Hematopoietic multipotent progenitor cell treated with erythropoietin and hydrocortisone succinate and interleukin-3 and kit ligand, for 4 days (in vitro differentiated cells): Measurements from ENCODE around the gene MAP3K14.
A peak's percentile ranks its signal among the peaks of the same experiment; 100 is the strongest.

Experiments used
- DNase-seq: peaks from one replicate; pipeline ENCODE4 v3.0.0-alpha.2; 2015

MAP3K14 gene

DNA sequence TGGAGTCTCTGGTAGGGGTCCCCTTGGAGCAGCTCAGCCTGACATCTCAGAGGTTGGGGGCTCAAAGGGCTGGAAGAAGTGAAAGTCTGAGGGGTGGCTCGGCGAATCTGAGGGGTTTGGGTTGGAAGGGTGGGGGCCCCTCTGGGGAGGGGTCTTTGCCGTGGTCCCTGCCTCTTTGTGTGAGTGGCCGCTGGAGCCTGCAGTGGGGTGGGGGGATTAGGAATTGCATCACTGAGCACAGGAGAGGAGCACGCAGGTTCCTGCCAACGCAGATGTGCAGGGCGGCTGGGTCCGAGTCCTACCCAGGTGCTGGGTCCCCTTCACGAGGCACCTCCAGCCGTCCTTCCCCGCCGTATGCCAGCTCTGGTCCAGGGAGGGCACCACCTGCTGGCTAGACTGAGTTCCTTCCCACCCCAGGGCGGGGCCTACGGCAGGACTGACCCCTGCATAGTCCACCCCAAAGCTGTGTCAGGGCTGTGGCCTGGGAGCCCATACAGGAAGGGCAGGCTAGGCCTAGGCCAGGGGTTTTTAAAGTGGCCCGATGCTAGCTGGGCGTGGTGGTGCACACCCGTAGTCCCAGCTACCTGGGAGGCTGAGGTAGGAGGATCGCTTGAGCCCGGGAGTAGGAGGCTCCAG is 85.2 kb downstream of the MAP3K14 start:
- peak; percentile 54 for DNase-seq

DNA sequence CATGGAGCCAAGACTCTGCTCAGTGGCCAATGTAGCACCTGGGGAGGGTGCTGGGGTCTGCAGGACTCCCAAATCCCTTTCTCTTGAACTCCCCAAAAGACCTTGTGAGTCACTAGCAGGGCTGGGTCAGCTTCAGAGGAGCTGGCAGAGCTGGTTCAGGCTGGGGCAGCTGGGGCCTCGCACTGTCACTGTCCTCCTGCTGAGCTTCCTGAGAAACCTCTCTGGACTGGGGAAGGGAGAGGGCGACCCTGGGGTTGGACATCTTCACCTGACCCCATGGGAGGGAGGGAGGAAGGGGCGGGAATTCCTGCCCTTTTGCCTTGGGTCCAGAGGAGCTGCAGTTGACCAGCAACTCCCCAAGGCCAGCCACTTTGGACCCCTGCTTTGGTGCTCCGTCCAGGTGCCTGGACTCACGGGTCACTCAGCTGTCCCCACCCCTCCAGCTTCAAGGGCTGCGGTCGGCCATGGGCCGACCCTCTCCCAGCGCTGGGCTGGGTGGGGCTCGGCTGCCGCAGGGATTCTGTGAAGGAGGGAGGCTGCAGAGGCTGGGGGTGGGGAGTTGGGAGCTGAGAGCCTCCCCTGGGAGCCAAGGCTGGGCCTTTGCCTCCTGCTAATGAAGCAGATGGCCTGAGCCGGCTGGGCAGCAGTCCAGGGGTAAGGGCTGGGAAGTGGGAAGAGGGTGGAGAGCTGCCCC is 85.9 kb downstream of the MAP3K14 start:
- DNase-seq: no peak

DNA sequence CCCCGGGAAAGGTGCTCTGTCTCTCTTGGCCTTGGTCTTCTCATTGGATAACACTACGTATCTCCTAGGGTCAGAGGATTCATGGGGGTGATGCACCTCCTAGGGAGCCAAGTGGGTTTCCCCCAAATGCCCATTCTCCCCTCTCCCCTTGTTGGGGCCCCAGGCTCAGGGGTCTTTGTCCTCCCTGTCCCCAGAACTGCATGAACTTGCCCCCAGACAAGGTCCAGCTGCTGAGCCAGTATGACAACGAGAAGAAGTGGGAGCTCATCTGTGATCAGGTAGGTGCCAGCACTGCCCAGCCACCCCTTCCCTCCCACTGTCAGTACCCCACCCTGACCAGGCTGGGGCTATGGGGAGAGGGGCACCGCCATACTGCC is 86.4 kb downstream of the MAP3K14 start:
- no peak for DNase-seq

GRCh38 chr17:45229681-45230409 is 87.0 kb downstream of the MAP3K14 start:
- no peak for DNase-seq

DNA sequence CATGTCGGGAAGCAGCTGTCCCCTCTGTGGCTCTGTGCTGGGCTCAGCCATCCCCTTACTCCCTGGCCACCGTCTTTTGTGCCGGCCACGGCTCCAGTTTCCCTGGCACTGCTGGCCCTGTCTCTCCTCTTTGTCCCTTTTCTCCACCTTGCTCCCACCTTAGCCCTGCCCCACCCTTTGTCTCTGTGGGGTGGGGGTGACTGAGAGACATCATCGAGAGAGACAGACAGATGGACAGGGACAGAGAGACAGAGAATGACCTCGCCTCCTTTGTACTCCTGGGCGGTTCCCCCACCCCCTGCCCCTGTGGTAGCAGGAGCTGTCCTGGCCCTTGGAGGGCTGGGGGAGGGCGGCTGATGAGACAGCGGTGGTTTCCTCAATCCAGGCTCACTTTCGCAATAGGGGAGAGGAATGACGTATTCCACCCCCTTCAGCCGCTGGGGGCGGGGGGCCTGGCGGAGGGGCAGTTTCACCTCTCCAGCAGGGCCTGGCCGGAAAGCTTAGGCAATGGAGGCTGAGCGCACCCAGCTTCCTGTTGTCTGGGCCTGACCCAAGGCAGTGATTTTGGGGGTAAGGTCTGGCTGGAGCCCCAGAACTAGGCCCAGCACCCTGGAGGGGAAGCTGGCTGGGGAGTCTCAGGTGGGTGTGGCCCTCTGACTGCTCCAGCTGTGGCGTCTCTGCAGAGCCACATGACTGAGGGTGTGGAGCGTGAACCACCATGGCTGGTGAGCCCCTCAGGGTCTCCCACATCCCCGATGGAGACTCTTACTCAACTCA is 87.9 kb downstream of the MAP3K14 start:
- peak; percentile 93 for DNase-seq

DNA sequence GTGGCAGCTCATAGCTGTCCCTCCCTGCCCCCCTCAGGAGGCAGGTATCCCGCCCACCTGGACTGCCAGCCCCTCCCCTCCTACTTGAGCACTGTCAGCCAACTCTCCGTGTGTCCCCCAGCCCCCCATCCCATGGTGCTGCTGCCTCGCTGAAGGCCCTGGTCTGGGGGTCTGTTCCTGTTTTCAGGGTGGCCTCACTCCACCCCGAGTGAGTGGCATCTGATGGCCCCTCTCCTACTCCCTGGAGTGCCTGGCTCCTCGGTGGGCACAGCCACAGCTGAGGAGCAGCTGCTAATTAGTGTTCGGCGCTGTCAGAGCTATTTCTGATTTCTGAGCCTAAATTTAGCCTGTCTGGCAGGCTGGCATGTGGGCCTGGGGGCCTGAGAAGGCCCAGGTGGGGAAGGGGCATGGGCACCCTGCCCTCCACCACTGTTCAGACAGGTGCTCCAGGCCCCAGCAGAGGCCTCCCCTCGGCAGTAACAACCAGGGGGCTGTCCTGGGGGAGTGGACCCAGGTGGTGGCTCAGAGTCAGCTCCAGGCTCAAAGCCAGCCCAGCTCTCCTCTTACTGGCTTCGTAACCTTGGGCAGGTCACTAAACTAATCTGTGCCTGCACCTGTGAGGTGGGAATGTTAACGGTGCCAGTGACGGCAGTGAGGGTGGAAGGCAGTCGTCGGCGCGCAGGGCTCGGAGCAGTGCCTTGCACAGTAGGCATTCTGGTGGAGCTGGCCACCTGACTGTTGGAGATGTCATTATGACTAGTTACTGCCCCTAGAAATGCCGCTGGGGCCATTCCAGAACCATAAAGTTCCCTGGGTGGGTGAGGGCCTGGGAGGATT is 88.7 kb downstream of the MAP3K14 start:
- peak; percentile 73 for DNase-seq

DNA sequence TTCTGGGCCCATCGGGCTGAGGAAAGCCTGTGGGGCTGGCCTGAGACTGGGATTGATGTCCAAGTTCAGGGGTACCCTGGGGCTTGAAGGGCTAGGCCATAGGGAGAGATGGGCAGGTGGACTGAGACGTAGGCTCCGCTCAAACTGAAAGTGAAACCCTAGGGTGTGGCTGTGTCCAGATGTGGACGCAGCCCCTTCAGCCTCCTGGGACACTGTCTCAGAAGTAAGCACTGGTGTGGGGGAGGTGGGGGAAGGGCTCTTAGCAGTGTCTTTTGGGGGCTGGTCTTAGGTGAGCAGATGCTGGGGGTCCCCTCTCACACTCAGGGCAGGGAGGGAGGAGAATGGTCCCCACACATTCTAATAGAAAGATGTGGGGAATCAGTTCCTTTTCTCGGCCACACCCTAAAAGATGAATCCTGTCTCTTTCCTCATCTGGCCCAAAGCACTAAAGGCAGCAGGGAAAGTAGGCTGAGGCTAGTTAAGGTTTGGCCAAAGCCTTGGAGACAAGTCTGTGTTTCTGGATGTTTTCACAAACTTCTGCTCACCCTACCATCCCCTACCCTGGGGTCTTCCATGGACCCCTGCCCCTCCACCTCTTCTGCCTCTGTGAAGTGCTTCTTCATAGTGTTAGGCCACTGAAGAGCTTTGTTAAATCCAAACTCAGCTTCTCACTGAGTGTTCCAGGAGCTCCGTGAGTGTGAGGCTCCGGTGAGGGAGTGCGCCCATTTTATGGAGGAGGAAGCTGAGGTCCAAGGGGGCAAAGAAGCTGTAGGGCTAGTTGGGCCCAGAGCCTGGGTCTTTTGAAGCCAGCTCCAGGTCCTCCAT is 89.5 kb downstream of the MAP3K14 start:
- peak; percentile 58 for DNase-seq

GRCh38 chr17:45226576-45226975 is 90.2 kb downstream of the MAP3K14 start:
- no peak for DNase-seq

DNA sequence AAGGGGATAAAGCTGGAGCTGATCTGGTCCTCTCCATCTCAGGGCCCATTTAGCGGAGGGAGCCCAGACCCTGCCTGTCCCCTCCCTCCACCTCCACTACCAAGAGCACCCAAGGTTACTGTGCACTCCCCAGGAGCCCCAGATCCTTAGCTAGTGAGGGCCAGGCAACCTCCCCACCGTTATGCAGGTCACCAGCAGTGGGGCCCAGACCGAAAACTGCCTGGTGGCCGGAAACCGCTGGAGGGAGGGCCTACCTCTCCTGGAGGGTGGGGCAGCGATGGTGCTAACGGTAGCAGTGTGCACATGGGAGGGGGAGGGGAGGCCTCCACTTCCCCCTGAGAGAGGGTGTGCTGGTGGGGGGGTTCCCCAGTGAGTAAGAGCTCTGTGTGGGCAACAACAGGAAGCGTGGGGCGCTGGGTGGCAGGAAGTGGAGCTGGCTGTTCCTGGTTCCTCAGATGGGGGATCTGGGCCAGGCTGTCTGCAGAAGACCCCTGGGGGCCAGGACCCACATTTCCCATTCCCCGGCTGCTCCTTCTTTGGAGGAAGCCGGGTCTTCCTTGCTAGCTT is 90.8 kb downstream of the MAP3K14 start:
- DNase-seq: peak; percentile 99

DNA sequence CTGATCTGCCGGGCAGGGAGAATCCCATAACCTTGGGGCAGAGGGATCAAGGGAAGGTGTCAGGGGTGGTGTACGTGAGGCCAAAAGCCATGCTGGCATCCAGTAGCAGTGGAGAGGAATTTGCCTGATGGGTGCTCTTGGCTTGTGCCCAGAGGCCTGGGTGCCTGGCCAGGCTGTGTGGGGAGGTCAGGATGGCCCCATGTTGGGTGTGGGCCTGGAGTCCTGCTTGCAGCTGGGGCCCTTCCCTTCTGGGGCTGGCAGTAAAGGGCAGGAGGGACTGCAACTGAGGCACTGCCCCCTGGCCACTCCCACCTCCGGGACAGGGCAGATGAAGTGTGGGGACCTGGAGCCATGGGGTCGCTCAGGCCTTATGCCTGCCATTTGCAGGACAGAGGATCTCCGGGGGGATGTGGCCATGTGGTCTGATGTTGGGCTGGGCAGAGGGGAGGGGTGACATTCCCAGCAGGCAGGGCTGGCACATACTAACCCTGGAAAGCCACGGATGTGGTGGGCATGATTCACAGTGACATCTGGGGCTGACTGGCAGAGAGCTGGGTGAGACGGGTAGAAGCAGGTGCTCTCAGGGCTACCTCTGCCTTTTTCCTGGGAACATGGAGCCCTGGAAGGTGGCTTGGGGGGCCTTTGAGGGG is 91.6 kb downstream of the MAP3K14 start:
- peak; percentile 54 for DNase-seq

GRCh38 chr17:45224671-45225050 is 92.2 kb downstream of the MAP3K14 start:
- no peak for DNase-seq

DNA sequence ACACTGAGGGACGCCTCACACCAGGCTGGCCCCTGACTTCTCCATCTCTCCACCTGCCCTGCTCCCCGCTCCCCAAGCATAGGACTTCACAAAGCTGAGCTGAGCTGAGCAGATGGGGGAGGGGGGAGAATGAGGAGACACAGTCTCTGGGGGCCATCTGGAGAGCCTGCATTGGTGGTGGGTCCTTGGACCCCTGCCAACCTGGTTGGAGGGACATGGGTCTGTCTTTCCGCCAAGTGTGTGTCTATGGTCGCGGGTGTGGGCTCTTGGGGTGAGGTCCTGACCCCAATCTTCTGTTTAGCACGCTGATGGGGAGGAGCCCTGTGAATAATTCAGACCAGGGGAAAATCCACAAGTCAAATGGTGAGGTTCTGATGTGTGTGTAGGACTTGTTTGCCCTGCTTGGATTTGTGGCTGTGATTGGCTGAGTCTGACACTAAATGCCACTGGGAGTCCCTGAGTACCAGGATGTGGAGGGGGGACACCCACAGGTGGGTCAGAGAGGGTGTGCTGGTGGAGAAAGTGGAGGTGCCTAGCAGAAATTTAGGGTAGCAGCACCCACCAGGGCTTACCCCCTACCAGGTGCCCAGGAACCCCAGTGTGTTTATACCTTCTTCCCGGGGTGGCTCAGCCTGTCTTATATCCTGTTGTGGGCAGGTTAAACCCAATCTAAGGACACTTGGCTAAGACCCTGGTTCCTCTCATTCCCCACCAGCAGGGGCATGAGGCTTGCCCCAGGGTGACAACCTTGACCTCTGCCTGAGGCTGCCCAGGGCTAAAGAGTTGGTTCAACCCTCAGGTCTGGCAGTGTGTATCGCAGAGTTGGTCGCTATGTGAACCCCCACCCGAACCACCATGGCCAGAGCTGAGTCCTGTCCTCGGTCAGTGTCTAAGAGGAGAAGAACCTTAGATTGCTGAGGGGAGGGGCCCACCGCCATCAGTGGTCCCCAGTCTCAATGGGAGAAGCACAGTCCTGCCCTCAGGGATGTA is 93.0 kb downstream of the MAP3K14 start:
- peak; percentile 48 for DNase-seq

DNA sequence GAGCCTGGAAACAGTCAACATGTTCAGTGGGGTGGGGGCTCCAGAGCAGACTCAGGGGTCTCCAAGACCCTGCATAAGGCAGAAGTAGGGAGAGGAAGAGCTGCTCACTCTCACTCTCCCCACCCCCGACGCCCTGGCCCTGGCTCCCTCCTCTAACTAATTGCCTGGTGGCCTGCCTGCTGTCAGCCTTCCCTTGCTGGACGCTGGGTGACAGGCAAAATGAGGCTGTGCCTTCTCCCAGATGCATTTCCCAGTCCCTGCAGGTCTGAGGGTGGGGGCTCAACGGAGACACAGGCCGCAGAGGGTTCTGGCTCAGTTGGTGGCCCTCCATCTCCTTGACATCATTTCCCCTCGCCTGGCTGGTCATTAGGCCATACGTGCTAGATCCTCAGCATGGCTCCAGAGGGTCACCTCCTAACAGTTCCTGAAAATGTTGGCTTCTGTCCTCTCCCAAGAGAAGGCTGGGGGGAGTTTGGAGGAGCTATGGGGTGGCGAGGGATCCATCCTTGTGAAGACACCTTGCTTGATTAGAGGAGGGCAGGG is 93.8 kb downstream of the MAP3K14 start:
- DNase-seq: peak; percentile 38

- DNase-seq: peak; percentile 84
Measured at GRCh38 chr17:45222289-45222995, 94.4 kb downstream of the MAP3K14 start.

- DNase-seq: no peak
Measured at GRCh38 chr17:45222014-45222288, 94.9 kb downstream of the MAP3K14 start.

DNA sequence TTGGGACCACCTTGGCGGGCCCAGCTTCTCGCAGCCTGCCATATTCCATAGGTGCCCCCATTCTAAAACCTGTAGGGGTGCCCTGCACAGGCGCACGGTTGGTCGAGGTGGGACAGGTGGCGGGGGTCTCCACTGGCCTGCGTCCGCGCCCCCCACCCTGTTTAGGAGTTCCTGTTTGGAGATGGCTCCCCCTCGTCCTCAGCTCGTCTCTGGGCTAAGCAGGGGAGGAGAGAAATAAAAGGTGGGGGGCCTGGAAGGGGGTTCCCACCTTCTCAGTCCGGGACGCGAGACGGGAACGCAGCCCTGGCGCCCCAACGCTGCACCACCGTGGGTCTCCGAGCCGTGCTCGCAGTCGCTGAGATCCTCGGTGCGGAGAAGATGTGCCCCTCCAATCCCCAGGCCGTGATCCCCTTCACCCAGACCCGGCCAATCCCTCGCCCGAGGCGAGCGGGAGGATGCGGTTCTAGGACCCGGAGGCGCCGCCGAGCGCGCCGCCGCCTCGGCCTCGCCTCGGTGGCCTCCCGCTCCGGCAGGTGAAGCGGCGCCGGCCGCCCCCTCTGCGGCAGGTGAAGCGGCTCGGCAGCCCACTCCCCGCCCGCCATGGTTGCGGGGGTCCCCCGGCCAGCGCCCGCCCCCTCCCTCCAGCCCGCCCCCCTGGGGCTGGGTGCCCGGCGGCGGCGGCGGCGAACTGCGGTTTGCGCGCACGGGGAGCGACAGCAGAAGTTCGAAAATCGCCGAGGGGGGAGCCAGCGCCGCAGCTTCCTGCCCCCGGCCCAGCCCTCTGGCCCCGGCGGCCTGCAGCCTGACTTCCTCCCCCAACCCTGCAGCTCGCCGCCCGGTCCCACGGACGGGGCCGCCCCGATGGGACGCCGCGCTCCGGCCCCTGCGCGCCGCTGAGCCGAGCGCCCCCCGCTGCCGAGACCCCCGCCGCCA is 95.5 kb downstream of the MAP3K14 start, which contains the start of gene FMNL1:
FMNL1 (plus strand) TSS at position 805 of the 933 bp plus-strand sequence. CDS start 240 bp downstream, outside the sequence.
- DNase-seq: peak; percentile 87

GRCh38 chr17:45220079-45220478 is 96.7 kb downstream of the MAP3K14 start:
- DNase-seq: no peak
